Measurements from ENCODE around the gene ABCA9. TPM values are rescaled to one million over a fixed set of nuclear protein-coding genes. Genes with fewer than 3 reads are reported as not detected.

Gene ABCA9
- total and polyA plus RNA-seq, 9 of the 15 experiments (the other 6 are each of a cell fraction or from before 2014, with no cell fraction given): 0.04 TPM; not detected in 8

DNA sequence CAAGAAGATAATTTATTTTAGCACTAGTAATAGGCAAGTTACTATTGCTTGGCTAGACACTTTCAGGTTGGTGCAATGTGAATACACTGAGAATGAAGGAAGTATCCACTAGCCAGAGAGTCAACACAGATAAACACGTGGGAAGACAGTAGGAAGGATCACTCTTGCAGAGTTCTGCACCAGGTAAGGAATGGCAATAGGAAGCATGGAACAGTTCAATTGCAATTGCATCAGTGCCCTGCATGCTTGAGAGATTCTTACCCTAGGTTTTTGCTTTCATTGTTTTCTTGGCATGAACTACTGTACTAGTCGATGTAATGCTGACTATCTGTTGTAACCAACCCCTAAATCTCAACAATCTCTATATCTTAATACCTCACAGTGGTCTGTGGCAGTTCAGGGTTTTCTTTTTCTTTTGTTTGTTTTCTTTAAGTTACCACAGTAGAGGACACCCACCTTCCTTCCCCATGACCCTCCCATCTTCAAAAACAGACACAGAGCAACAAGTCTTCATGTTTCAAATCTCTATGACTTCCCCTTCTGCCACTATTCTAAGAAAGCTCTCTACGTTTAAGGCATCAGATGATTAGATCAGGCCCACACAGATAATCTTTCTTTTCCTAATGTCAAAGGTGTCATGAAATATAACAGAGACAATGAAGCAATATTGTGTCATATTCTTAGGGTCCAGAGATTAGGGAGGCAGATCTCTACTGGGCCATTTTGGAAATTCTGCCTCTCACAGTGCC lies 87.5 kb downstream of the ABCA9 start:
- intact Hi-C loops (cut with micrococcal nuclease) (loop anchor here (2.0 to 5.0 kb wide), 2 partner anchors 86 to 264 kb away; no protein-coding TSS in a partner anchor), in situ Hi-C loops (cut with MboI) (loop anchor here (25.0 kb wide), 1 partner anchor 264 kb away; the partner anchor contains the start of gene ABCA10)
- H3K4me3 ChIP-seq: no peak overlapping the region
- H3K79me2 ChIP-seq (ENCODE audit: control insufficient read depth, insufficient read depth, low read length): no peaks in the 10 kb centered on the region
- DNase-seq (ENCODE audit: extremely low read depth in 1 of 4, low spot score in 3 of 4): no peak
- CTCF ChIA-PET (ENCODE audit: low intra/inter-chr PET ratio): no interaction called here
- no peaks in the 10 kb centered on the region for H4K20me1 ChIP-seq (replicated peaks; ENCODE audit: control insufficient read depth, insufficient read depth, low read length)
- H3K9me3 ChIP-seq (replicated peaks; ENCODE audit: control insufficient read depth, insufficient read depth, low read depth, low read length): no peaks in the 10 kb centered on the region
- no peak for ATAC-seq
- no peaks in the 10 kb centered on the region for H3K36me3 ChIP-seq (ENCODE audit: control insufficient read depth, insufficient read depth, low read length)
- H3K27me3 ChIP-seq (ENCODE audit: control insufficient read depth in 2 of 2, insufficient read depth in 2 of 2, low read length in 2 of 2): no peaks in the 10 kb centered on the region
- WGBS (ENCODE audit: insufficient coverage, low coverage, missing lambda C conversion rate): 2% methylated on average over 3 of the region's 3 CpGs
- no peak overlapping the region for H3K4me2 ChIP-seq (ENCODE audit: insufficient read depth, low read length)
- POLR2A ChIA-PET: no interaction called here
- FAIRE-seq: no peak
- no peak overlapping the region for H2AFZ ChIP-seq (ENCODE audit: low read depth, low read length)
- no peaks in the 10 kb centered on the region for H3K9me1 ChIP-seq (ENCODE audit: control insufficient read depth, insufficient read depth, low read length)
- no peak overlapping the region for H3K27ac ChIP-seq (ENCODE audit: extremely low read depth, low read depth, low read length)
- H3K9ac ChIP-seq (ENCODE audit: insufficient read depth in 1 of 2, low read depth in 2 of 2, low read length in 2 of 2): no peak overlapping the region
- peaks cover 0 to 4% of the 10 kb centered on the region in 2 experiments; a peak in 1 of 5 replicates for H3K4me1 ChIP-seq (replicated peaks in 1 of 2; ENCODE audit: control insufficient read depth in 2 of 2, insufficient read depth in 2 of 2, low read length in 2 of 2)
- BruUV-seq (replicated peaks): no TSS peak
- TF ChIP-seq SOX6 (IDR thresholded peaks at IDR 0.05) (peak; percentile 50; the same call in 1 of the 2 replicates), ZSCAN29 (IDR thresholded peaks at IDR 0.05) (no peak), ZNF3 (CRISPR knock-in tag; IDR thresholded peaks at IDR 0.05) (no peak), NFRKB (IDR thresholded peaks at IDR 0.05; ENCODE audit: low read depth) (no peak), CEBPG (CRISPR knock-in tag; IDR thresholded peaks at IDR 0.05) (no peak), CEBPG (tag; conservative IDR thresholded peaks at IDR 0.05 in 1 of 2, IDR thresholded peaks at IDR 0.05 in 1 of 2) (peak; percentile 58 to 86), HNRNPH1 (optimal IDR thresholded peaks at IDR 0.05; ENCODE audit: low read depth, low read length) (no peak), CEBPB (tag; IDR thresholded peaks at IDR 0.05) (peak; percentile 37; the same call in 1 of the 2 replicates), NELFE (IDR thresholded peaks at IDR 0.05; ENCODE audit: insufficient read depth, insufficient read length) (no peak), CC2D1A (IDR thresholded peaks at IDR 0.05) (no peak), HMBOX1 (IDR thresholded peaks at IDR 0.05) (0 out of 2 replicates have a peak, but pooled peaks have one; percentile 29), SAP30 (IDR thresholded peaks at IDR 0.05; ENCODE audit: borderline replicate concordance, insufficient read depth, low read depth, low read length, poor library complexity, severe bottlenecking) (no peak), IRF2 (CRISPR knock-in tag; IDR thresholded peaks at IDR 0.05) (no peak)
- TF ChIP-seq, protein P1, sequence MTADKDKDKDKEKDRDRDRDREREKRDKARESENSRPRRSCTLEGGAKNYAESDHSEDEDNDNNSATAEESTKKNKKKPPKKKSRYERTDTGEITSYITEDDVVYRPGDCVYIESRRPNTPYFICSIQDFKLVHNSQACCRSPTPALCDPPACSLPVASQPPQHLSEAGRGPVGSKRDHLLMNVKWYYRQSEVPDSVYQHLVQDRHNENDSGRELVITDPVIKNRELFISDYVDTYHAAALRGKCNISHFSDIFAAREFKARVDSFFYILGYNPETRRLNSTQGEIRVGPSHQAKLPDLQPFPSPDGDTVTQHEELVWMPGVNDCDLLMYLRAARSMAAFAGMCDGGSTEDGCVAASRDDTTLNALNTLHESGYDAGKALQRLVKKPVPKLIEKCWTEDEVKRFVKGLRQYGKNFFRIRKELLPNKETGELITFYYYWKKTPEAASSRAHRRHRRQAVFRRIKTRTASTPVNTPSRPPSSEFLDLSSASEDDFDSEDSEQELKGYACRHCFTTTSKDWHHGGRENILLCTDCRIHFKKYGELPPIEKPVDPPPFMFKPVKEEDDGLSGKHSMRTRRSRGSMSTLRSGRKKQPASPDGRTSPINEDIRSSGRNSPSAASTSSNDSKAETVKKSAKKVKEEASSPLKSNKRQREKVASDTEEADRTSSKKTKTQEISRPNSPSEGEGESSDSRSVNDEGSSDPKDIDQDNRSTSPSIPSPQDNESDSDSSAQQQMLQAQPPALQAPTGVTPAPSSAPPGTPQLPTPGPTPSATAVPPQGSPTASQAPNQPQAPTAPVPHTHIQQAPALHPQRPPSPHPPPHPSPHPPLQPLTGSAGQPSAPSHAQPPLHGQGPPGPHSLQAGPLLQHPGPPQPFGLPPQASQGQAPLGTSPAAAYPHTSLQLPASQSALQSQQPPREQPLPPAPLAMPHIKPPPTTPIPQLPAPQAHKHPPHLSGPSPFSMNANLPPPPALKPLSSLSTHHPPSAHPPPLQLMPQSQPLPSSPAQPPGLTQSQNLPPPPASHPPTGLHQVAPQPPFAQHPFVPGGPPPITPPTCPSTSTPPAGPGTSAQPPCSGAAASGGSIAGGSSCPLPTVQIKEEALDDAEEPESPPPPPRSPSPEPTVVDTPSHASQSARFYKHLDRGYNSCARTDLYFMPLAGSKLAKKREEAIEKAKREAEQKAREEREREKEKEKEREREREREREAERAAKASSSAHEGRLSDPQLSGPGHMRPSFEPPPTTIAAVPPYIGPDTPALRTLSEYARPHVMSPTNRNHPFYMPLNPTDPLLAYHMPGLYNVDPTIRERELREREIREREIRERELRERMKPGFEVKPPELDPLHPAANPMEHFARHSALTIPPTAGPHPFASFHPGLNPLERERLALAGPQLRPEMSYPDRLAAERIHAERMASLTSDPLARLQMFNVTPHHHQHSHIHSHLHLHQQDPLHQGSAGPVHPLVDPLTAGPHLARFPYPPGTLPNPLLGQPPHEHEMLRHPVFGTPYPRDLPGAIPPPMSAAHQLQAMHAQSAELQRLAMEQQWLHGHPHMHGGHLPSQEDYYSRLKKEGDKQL (CRISPR knock-in tag; IDR thresholded peaks at IDR 0.05; ENCODE audit: borderline replicate concordance): no peak
